Measurements from ENCODE around the gene PFKM. TPM values are rescaled to one million over a fixed set of nuclear protein-coding genes. Genes with fewer than 3 reads are reported as not detected.

PFKM gene
- 10 to 100 TPM; 50.1 to 62.2 TPM for total RNA-seq

DNA sequence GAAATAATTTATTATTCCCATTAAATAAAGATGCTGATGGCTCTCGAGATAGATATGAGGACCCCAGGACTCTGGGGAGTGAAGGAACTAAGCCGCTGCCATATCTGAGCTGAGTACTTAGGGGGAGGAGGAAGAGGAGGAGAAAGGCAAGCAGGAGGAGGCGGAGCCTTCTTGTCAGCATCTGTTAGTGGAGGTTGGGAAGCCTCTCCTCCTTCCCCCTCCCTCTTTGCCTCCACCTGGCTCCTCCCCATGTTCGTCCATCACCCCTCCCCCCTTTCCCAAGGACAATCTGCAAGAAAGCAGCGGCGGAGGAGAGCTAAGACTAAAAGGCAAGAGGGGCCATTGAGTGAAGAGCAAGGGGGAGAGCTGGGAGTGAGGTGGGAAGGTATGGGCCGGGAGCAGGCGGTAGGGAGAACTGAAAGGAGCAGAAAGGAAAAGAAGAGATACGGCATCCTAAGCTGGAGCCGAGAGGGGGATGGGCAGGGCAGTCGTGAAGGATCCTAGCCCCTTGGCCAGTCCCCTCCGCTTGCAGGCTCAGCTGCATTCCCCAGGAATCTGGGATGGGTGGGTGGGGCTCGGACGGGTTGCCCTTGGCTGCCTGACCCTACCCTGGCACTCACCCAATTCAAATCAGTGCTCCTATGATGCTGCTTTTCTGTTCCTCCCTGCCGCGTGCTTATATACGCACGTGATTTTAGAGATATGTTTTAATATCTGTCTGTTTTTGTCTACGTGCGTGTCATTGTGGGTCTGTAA is at the start of gene PFKM:
Gene PFKM (plus strand): TSS at position 287 of the 756 bp plus-strand sequence. CDS start 3,411 bp downstream, outside the sequence.
- peak within 1 kb of the TSS; percentile 93 for H3K4me3 ChIP-seq
- H3K27me3 ChIP-seq (replicated peaks; ENCODE audit: insufficient read depth): no peaks in the 10 kb centered on the region
- DNase-seq (ENCODE audit: low spot score) (peak; percentile 67), ATAC-seq (ENCODE audit: insufficient number of reproducible peaks, low FRiP score, low read depth) (peak; percentile 99)
- H3K9me3 ChIP-seq: no peaks in the 10 kb centered on the region
- no peaks in the 10 kb centered on the region for H3K36me3 ChIP-seq
- H3K4me1 ChIP-seq (ENCODE audit: control insufficient read depth in 1 of 2, low read depth in 2 of 2): peaks cover 3 to 22% of the 10 kb centered on the region in 2 donors
- TF ChIP-seq, protein P1, sequence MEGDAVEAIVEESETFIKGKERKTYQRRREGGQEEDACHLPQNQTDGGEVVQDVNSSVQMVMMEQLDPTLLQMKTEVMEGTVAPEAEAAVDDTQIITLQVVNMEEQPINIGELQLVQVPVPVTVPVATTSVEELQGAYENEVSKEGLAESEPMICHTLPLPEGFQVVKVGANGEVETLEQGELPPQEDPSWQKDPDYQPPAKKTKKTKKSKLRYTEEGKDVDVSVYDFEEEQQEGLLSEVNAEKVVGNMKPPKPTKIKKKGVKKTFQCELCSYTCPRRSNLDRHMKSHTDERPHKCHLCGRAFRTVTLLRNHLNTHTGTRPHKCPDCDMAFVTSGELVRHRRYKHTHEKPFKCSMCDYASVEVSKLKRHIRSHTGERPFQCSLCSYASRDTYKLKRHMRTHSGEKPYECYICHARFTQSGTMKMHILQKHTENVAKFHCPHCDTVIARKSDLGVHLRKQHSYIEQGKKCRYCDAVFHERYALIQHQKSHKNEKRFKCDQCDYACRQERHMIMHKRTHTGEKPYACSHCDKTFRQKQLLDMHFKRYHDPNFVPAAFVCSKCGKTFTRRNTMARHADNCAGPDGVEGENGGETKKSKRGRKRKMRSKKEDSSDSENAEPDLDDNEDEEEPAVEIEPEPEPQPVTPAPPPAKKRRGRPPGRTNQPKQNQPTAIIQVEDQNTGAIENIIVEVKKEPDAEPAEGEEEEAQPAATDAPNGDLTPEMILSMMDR (IDR thresholded peaks at IDR 0.05): no peak
- H3K27ac ChIP-seq: peak within 1 kb of the TSS; percentile 49 to 51

DNA sequence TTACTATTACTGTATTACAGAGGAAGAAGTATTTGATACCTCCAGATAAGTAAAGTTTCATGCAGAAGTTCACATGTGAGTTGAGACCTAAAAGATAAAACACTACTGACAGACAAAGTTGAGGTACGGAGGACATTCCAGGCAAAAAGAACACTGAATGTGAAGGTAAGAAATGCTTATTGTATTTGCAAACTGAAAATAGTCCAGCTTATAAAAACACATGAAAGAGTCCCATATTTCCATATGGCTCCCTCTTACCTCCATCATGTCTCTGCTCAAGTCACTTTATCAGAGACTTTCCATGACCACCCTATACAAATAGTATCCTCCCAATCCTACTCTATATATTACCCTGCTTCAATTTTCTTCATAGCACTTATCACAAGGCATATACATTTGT is 49.1 kb upstream of the PFKM start:
- DNase-seq (ENCODE audit: low spot score): no peak
- Histone ChIP-seq H3K4me3 (no peak overlapping the region), H3K27me3 (replicated peaks; ENCODE audit: insufficient read depth) (no peaks in the 10 kb centered on the region), H3K4me1 (ENCODE audit: control insufficient read depth in 1 of 2, low read depth in 2 of 2) (no peaks in the 10 kb centered on the region), H3K9me3 (no peaks in the 10 kb centered on the region), H3K27ac (no peak overlapping the region), H3K36me3 (peaks cover 33% of the 10 kb centered on the region)
- TF ChIP-seq, protein P1 (IDR thresholded peaks at IDR 0.05): no peak
- no peak for ATAC-seq (ENCODE audit: insufficient number of reproducible peaks, low FRiP score, low read depth)

DNA sequence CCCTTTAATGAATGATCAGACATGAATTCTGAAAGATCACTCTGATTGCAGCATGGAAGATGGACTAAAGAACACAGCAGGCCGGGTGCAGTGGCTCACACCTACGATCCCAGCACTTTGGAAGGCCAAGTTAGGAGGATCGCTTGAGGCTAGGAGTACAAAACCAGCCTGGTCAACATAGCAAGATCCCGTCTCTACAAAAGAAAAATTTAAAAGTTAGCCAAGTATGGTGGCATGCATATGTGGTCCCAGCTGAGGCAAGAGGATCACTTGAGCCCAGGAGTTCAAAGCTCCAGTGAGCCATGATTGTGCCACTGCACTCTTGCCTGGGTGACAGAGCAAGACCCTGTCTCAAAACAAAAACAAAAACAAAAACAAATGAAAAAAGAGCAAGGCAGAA is 48.4 kb upstream of the PFKM start:
- ATAC-seq (ENCODE audit: insufficient number of reproducible peaks, low FRiP score, low read depth): no peak
- Histone ChIP-seq H3K4me3 (no peak overlapping the region), H3K36me3 (peaks cover 26% of the 10 kb centered on the region), H3K27ac (no peak overlapping the region), H3K4me1 (ENCODE audit: control insufficient read depth in 1 of 2, low read depth in 2 of 2) (no peaks in the 10 kb centered on the region), H3K27me3 (replicated peaks; ENCODE audit: insufficient read depth) (no peaks in the 10 kb centered on the region), H3K9me3 (no peaks in the 10 kb centered on the region)
- no peak for DNase-seq (ENCODE audit: low spot score)
- TF ChIP-seq, protein P1 (IDR thresholded peaks at IDR 0.05): no peak

DNA sequence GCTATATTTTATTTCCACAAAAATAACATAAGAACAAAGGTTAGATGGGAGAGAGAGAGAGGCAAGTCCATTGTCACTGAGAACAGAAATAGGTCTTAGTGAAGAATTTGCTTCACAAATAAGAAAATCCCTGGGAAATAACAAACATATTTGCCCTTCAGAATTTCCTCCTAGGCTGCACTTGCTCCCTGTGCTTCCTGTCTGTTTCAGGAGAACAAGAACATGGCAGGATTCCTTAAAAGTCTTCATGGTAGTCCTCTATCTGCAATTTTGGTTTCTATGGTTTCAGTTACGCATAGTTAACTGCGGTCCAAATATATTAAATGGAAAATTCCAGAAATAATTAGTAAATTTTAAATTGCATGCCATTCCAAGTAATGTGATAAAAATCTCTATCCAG is 47.4 kb upstream of the PFKM start:
- ATAC-seq (ENCODE audit: insufficient number of reproducible peaks, low FRiP score, low read depth): no peak
- H3K27ac ChIP-seq: no peak overlapping the region
- peaks cover 19% of the 10 kb centered on the region for H3K36me3 ChIP-seq
- no peaks in the 10 kb centered on the region for H3K4me1 ChIP-seq (ENCODE audit: control insufficient read depth in 1 of 2, low read depth in 2 of 2)
- no peak for DNase-seq (ENCODE audit: low spot score)
- H3K4me3 ChIP-seq: no peak overlapping the region
- TF ChIP-seq, protein P1 (IDR thresholded peaks at IDR 0.05): no peak
- no peaks in the 10 kb centered on the region for H3K27me3 ChIP-seq (replicated peaks; ENCODE audit: insufficient read depth)
- H3K9me3 ChIP-seq: no peaks in the 10 kb centered on the region

DNA sequence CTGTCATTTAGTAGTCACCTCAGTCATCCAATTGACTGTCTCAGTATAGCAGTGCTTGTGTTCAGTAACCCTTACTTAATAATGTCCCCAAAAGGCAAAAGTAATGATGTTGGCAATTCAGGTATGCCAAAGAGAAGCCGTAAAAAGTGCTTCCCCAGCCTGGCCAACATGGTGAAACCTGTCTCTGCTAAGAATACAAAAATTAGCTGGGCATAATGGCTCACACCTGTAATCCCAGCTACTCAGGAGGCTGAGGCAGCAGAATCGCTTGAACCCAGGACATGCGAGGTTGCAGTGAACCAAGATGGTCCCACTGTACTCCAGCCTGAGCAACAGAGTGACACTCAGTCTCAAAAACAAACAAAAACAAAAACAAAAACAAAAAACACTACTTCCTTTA is 46.9 kb upstream of the PFKM start:
- DNase-seq (ENCODE audit: low spot score): no peak
- H3K36me3 ChIP-seq: peaks cover 18% of the 10 kb centered on the region
- H3K4me3 ChIP-seq: no peak overlapping the region
- TF ChIP-seq, protein P1 (IDR thresholded peaks at IDR 0.05): no peak
- no peak overlapping the region for H3K27ac ChIP-seq
- no peak for ATAC-seq (ENCODE audit: insufficient number of reproducible peaks, low FRiP score, low read depth)
- no peaks in the 10 kb centered on the region for H3K4me1 ChIP-seq (ENCODE audit: control insufficient read depth in 1 of 2, low read depth in 2 of 2)
- no peaks in the 10 kb centered on the region for H3K9me3 ChIP-seq
- no peaks in the 10 kb centered on the region for H3K27me3 ChIP-seq (replicated peaks; ENCODE audit: insufficient read depth)
